HepG2 (cell line): ENCODE measurements around the gene RNF150. TPM values are rescaled to one million over a fixed set of nuclear protein-coding genes. Genes with fewer than 3 reads are reported as not detected.

Source experiments
- ATAC-seq: fragments of 200-7000 bp; cut with Tn5 transposase; 3 replicates; pipeline ENCODE4 v1.9.1; 2020; ENCODE audit warnings: mild to moderate bottlenecking, moderate library complexity
- BruUV-seq: library from RNA; stranded (reverse); fragments of 400-500 nt; replicated peaks from 2 replicates; lab custom pipeline; 2021; lab: Mats Ljungman, UMichigan
- CTCF ChIA-PET: fragments of 300-600 bp; formaldehyde crosslinking; extraction: SDS; loops from one replicate; lab custom pipeline; 2021; ENCODE audit warnings: low total read pairs, inconsistent platforms, low intra/inter-chr PET ratio; lab: Yijun Ruan, JAX
- POLR2A ChIA-PET: fragments of 350-600 bp; sonication (Branson Sonifier 250); formaldehyde crosslinking; loops from one replicate; lab custom pipeline; 2020; ENCODE audit warnings: antibody characterized with exemption, inconsistent platforms; lab: Yijun Ruan, JAX
- DNase-seq: peaks from one replicate; pipeline ENCODE4 v3.0.0-alpha.2; 2015; ENCODE audit warnings: low spot score
- FAIRE-seq: peaks from 3 replicates; lab custom pipeline; 2011; peaks lifted over from hg19 to GRCh38; lab: Jason Lieb, UNC
- H2AFZ ChIP-seq: one replicate; pipeline ENCODE4 v1.6.1; 2011; ENCODE audit warnings: low read length, inconsistent platforms
- H3K27ac ChIP-seq: fragments of 300-600 bp; 3 replicates; pipeline ENCODE4 v1.8.0; 2011; ENCODE audit warnings: mixed run types, mild to moderate bottlenecking, mixed read lengths, low read length, inconsistent platforms; ENCODE audit not compliant: insufficient read depth; ENCODE audit errors: extremely low read length
- H3K27me3 ChIP-seq, 2 experiments: fragments of 200-600 bp in 1 of 2; 2 replicates in 1 of 2; 3 replicates in 1 of 2; pipeline versions ENCODE4 v1.6.0 to v1.8.0; 2011; ENCODE audit warnings: low read length in 2 of 2, mild to moderate bottlenecking in 2 of 2, moderate library complexity in 2 of 2, inconsistent platforms in 1 of 2; ENCODE audit not compliant: insufficient read depth in 2 of 2, control insufficient read depth in 1 of 2
- H3K36me3 ChIP-seq, 2 experiments: fragments of 200-600 bp in 1 of 2; replicated peaks in 1 of 2; 2 replicates in 1 of 2; 3 replicates in 1 of 2; pipeline versions ENCODE4 v1.5.1 to v1.8.0; 2011; ENCODE audit warnings: low read length in 2 of 2, inconsistent platforms in 1 of 2; ENCODE audit not compliant: insufficient read depth in 2 of 2, control insufficient read depth in 1 of 2
- H3K4me1 ChIP-seq: 2 replicates; pipeline ENCODE4 v1.5.1; 2012; ENCODE audit warnings: low read length, inconsistent platforms; ENCODE audit not compliant: insufficient read depth
- H3K4me2 ChIP-seq: 2 replicates; pipeline ENCODE4 v1.6.0; 2011; ENCODE audit warnings: low read depth, low read length, inconsistent platforms
- H3K4me3 ChIP-seq, 3 experiments: fragments of 200-600 bp in 1 of 3; sonication (generic), shearing (Covaris generic) in 1 of 3; replicated peaks in 1 of 3; 2 replicates each; pipeline ENCODE4 v1.5.1; 2011 to 2016; ENCODE audit warnings: low read length in 3 of 3, inconsistent platforms in 2 of 3, low read depth in 2 of 3, mild to moderate bottlenecking in 2 of 3, control low read depth in 1 of 3, mixed read lengths in 1 of 3; ENCODE audit not compliant: insufficient read depth in 1 of 3
- H3K79me2 ChIP-seq: one replicate; pipeline ENCODE4 v1.6.1; 2011; ENCODE audit warnings: low read length, inconsistent platforms; ENCODE audit not compliant: insufficient read depth
- H3K9ac ChIP-seq: 2 replicates; pipeline ENCODE4 v1.6.0; 2011; ENCODE audit warnings: mild to moderate bottlenecking, low read depth, low read length, inconsistent platforms; ENCODE audit not compliant: insufficient read depth
- H3K9me3 ChIP-seq: 2 replicates; pipeline ENCODE4 v1.5.1; 2012; ENCODE audit warnings: mild to moderate bottlenecking, low read length
- H4K20me1 ChIP-seq: 2 replicates; pipeline ENCODE4 v1.6.0; 2011; ENCODE audit warnings: inconsistent platforms, mild to moderate bottlenecking, low read length, moderate library complexity; ENCODE audit not compliant: insufficient read depth
- GATAD2A ChIP-seq: IDR thresholded peaks from 2 replicates; pipeline ENCODE4 v1.6.1; 2016
- ONECUT2 ChIP-seq: sonication (generic); formaldehyde crosslinking; IDR thresholded peaks from 2 replicates; pipeline ENCODE4 v1.4.0; 2020; ENCODE audit warnings: missing genetic modification reagents
- POLR2A ChIP-seq, 2 experiments: IDR thresholded peaks; 2 replicates each; pipeline ENCODE4 v1.6.1; 2011; ENCODE audit warnings: low read depth in 2 of 2, low read length in 2 of 2, mild to moderate bottlenecking in 1 of 2, moderate library complexity in 1 of 2; ENCODE audit not compliant: insufficient read depth in 1 of 2
- POLR2AphosphoS2 ChIP-seq: IDR thresholded peaks from 2 replicates; pipeline ENCODE4 v1.6.1; 2011; ENCODE audit warnings: low read depth, low read length, improper control_type of control experiment
- RFX5 ChIP-seq: IDR thresholded peaks from 2 replicates; pipeline ENCODE4 v1.6.1; 2011; ENCODE audit warnings: low read depth, low read length, improper control_type of control experiment
- ZNF143 ChIP-seq: sonication (generic); formaldehyde crosslinking; IDR thresholded peaks from 2 replicates; pipeline ENCODE4 v1.4.0; 2020; ENCODE audit warnings: missing genetic modification reagents
- ZNF317 ChIP-seq: sonication (generic); formaldehyde crosslinking; IDR thresholded peaks from 2 replicates; pipeline ENCODE4 v1.5.0; 2020; ENCODE audit warnings: mild to moderate bottlenecking, missing genetic modification reagents
- ZNF329 ChIP-seq: sonication (generic); formaldehyde crosslinking; IDR thresholded peaks from 2 replicates; pipeline ENCODE4 v1.9.0; 2021; ENCODE audit warnings: low read depth, mild to moderate bottlenecking, missing genetic modification reagents
- ZNF33A ChIP-seq: sonication (generic); formaldehyde crosslinking; IDR thresholded peaks from 2 replicates; pipeline ENCODE4 v1.5.1; 2020; ENCODE audit warnings: missing genetic modification reagents, mild to moderate bottlenecking, moderate library complexity, borderline replicate concordance
- ZNF720 ChIP-seq: sonication (generic); formaldehyde crosslinking; IDR thresholded peaks from 2 replicates; pipeline ENCODE4 v1.4.0; 2020; ENCODE audit warnings: missing genetic modification reagents
- ZNF83 ChIP-seq: sonication (generic); formaldehyde crosslinking; IDR thresholded peaks from 2 replicates; pipeline ENCODE4 v1.4.0; 2020; ENCODE audit warnings: missing genetic modification reagents, mild to moderate bottlenecking, borderline replicate concordance
- ZSCAN25 ChIP-seq: sonication (generic); formaldehyde crosslinking; IDR thresholded peaks from 2 replicates; pipeline ENCODE4 v1.8.0; 2022; ENCODE audit warnings: mild to moderate bottlenecking, missing genetic modification reagents
- WGBS: methylation state at CpG from one replicate; pipeline ENCODE4 v1.1.6; 2017; ENCODE audit warnings: low lambda C conversion rate; 5-methylcytosine and 5-hydroxymethylcytosine counted together
- in situ Hi-C: cut with HindIII; loops from 2 replicates; pipeline ENCODE4 v1.10.0; 2017; ENCODE audit warnings: low pct_unique_long_range_greater_than_20kb; ENCODE audit not compliant: extremely low pct_ligation_motif_present
- intact Hi-C: fragments of 100-400 bp; cut with micrococcal nuclease; formaldehyde crosslinking; loops from one replicate; pipeline ENCODE4 v1.10.0; 2022; ENCODE audit not compliant: unreplicated experiment
- polyA plus RNA-seq, 8 experiments: library from polyadenylated mRNA; depleted of rRNA in 3 of 8; stranded (reverse) in 7 of 8; unstranded in 1 of 8; fragments of >200 nt; fragmentation: Illumina TruSeq in 4 of 8; extraction: Trizol in 4 of 8; gene quantifications; 2 replicates each; pipeline versions ENCODE4 v1.2.1 to v1.2.3, GENCODE V29; 2011 to 2016; ENCODE audit warnings: low read depth in 4 of 8, missing spikeins in 1 of 8, mixed read lengths in 1 of 8; ENCODE audit not compliant: insufficient read depth in 1 of 8
- total RNA-seq, 5 experiments: library from RNA; depleted of rRNA; stranded (reverse); fragments of >200 nt; fragmentation: Illumina TruSeq; extraction: Trizol; gene quantifications; 2 replicates each; pipeline ENCODE4 v1.2.3, GENCODE V29; 2016; ENCODE audit warnings: low read depth in 1 of 5
- TF ChIP-seq, protein P1 (sequence below): sonication (generic); formaldehyde crosslinking; IDR thresholded peaks from 2 replicates; pipeline ENCODE4 v1.4.0; 2020; ENCODE audit warnings: missing genetic modification reagents, mild to moderate bottlenecking, borderline replicate concordance
- TF ChIP-seq, protein P2 (sequence below): IDR thresholded peaks from 2 replicates; pipeline ENCODE4 v1.6.1; 2016; ENCODE audit warnings: missing compliant biosample characterization, missing genetic modification reagents, borderline replicate concordance
- TF ChIP-seq, protein P3 (sequence below): sonication (generic); formaldehyde crosslinking; IDR thresholded peaks from 2 replicates; pipeline ENCODE4 v1.9.0; 2021; ENCODE audit warnings: missing genetic modification reagents, mild to moderate bottlenecking, borderline replicate concordance

Gene RNF150
- total and polyA plus RNA-seq, 2 of the 13 experiments (the other 11 are each of a cell fraction or from before 2014, with no cell fraction given): 0.02 to 0.03 TPM

DNA sequence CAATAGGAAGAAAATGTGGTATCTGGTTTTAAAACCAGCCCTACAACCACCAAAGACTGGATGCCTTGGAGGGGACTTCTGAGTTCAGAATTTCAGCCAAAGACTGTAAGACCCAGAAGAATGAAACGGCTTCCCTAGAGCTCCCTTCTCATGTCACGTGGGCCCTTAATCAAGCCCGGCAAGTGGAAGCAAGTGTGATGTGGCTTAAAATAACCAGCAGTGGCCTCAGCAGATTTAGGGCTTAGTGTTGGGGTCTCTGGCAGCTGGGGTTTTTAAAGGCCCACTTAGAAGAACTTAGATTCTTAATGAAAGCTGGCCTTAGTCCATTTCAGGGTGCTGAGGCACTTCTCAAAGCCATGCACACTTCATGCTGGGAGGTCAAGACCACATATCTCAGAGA lies 265.9 kb downstream of the RNF150 start:
- H3K9ac ChIP-seq: no peak overlapping the region
- DNase-seq (no peak), ATAC-seq (no peak), FAIRE-seq (no peak)
- TF ChIP-seq ZNF143 (CRISPR knock-in tag): no peak
- no peak for TF ChIP-seq ZSCAN25 (CRISPR knock-in tag)
- TF ChIP-seq RFX5: no peak
- no peak for TF ChIP-seq POLR2AphosphoS2
- no peak for TF ChIP-seq POLR2A (IDR thresholded peaks at IDR 0.05; ENCODE audit: insufficient read depth in 1 of 2, low read depth in 2 of 2, low read length in 2 of 2)
- TF ChIP-seq, protein P1, sequence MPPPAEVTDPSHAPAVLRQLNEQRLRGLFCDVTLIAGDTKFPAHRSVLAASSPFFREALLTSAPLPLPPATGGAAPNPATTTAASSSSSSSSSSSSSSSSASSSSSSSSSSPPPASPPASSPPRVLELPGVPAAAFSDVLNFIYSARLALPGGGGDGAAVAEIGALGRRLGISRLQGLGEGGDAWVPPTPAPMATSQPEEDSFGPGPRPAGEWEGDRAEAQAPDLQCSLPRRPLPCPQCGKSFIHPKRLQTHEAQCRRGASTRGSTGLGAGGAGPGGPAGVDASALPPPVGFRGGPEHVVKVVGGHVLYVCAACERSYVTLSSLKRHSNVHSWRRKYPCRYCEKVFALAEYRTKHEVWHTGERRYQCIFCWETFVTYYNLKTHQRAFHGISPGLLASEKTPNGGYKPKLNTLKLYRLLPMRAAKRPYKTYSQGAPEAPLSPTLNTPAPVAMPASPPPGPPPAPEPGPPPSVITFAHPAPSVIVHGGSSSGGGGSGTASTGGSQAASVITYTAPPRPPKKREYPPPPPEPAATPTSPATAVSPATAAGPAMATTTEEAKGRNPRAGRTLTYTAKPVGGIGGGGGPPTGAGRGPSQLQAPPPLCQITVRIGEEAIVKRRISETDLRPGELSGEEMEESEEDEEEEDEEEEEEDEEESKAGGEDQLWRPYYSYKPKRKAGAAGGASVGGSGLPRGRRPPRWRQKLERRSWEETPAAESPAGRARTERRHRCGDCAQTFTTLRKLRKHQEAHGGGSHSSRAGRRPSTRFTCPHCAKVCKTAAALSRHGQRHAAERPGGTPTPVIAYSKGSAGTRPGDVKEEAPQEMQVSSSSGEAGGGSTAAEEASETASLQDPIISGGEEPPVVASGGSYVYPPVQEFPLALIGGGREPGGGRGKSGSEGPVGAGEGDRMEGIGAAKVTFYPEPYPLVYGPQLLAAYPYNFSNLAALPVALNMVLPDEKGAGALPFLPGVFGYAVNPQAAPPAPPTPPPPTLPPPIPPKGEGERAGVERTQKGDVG (CRISPR knock-in tag): no peak
- TF ChIP-seq, protein P2, sequence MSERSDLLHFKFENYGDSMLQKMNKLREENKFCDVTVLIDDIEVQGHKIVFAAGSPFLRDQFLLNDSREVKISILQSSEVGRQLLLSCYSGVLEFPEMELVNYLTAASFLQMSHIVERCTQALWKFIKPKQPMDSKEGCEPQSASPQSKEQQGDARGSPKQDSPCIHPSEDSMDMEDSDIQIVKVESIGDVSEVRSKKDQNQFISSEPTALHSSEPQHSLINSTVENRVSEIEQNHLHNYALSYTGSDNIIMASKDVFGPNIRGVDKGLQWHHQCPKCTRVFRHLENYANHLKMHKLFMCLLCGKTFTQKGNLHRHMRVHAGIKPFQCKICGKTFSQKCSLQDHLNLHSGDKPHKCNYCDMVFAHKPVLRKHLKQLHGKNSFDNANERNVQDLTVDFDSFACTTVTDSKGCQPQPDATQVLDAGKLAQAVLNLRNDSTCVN (CRISPR knock-in tag): no peak
- no peak for TF ChIP-seq ZNF33A (CRISPR knock-in tag)
- TF ChIP-seq, protein P3, sequence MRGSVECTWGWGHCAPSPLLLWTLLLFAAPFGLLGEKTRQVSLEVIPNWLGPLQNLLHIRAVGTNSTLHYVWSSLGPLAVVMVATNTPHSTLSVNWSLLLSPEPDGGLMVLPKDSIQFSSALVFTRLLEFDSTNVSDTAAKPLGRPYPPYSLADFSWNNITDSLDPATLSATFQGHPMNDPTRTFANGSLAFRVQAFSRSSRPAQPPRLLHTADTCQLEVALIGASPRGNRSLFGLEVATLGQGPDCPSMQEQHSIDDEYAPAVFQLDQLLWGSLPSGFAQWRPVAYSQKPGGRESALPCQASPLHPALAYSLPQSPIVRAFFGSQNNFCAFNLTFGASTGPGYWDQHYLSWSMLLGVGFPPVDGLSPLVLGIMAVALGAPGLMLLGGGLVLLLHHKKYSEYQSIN (CRISPR knock-in tag): no peak
- TF ChIP-seq ONECUT2 (CRISPR knock-in tag): no peak
- TF ChIP-seq ZNF329 (CRISPR knock-in tag): no peak
- no peak for TF ChIP-seq ZNF83
- TF ChIP-seq ZNF720 (CRISPR knock-in tag): no peak
- no peak for TF ChIP-seq GATAD2A
- no peak for TF ChIP-seq ZNF317 (CRISPR knock-in tag)
- H3K4me3 ChIP-seq: no peak overlapping the region
- CTCF ChIA-PET: no interaction called here
- H4K20me1 ChIP-seq: no peaks in the 10 kb centered on the region
- H3K36me3 ChIP-seq: no peaks in the 10 kb centered on the region
- intact Hi-C loops (no loop called here), in situ Hi-C loops (no loop called here)
- no peak overlapping the region for H2AFZ ChIP-seq
- POLR2A ChIA-PET: no interaction called here
- peaks cover 0 to 11% of the 10 kb centered on the region in 2 experiments; a peak in 1 of 5 replicates for H3K27me3 ChIP-seq
- BruUV-seq: no TSS peak
- no peaks in the 10 kb centered on the region for H3K9me3 ChIP-seq
- H3K4me1 ChIP-seq: no peaks in the 10 kb centered on the region
- H3K27ac ChIP-seq: no peak overlapping the region
- no peak overlapping the region for H3K4me2 ChIP-seq
- WGBS: 55% methylated on average over 3 of the region's 3 CpGs
- no peaks in the 10 kb centered on the region for H3K79me2 ChIP-seq
